ENCODE results near the gene RAB5A. TPM values are rescaled to one million over a fixed set of nuclear protein-coding genes. Genes with fewer than 3 reads are reported as not detected.

RAB5A gene
- total RNA-seq, 1 experiment from 2014 or later: 97.1 TPM

DNA sequence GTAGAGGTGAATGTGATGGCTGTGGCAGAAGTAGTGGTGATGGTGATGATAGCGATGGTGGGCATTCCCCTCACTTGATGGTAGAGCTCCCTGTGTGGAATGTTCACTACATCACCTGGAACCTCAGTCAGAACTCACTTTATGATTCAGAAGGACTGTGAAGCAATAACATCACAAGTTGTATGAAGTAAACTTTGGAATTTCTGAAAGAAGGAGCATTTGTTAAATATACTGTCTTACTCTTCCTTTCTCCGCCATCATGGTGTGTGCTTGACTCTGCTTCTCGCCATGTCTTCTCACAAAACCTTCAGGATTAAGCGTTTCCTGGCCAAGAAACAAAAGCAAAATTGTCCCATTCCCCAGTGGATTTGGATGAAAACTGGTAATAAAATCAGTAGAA, 65.3 kb downstream of the RAB5A start, which contains the start of gene PP2D1 (continued):
- no peak for TF ChIP-seq ZNF317 (CRISPR knock-in tag; IDR thresholded peaks at IDR 0.05; ENCODE audit: borderline replicate concordance, low read depth)
- TF ChIP-seq FOXP4 (CRISPR knock-in tag; IDR thresholded peaks at IDR 0.05): no peak
- TF ChIP-seq GABPB1 (CRISPR knock-in tag; IDR thresholded peaks at IDR 0.05): no peak
- no peak for TF ChIP-seq TCF7 (CRISPR knock-in tag; IDR thresholded peaks at IDR 0.05; ENCODE audit: low read depth)

- Mint-ChIP-seq H3K27ac (no peak overlapping the region), H3K9me3 (no peaks in the 10 kb centered on the region), H3K4me1 (no peaks in the 10 kb centered on the region), H3K27me3 (ENCODE audit: low read depth) (no peaks in the 10 kb centered on the region), H3K4me3 (no peak overlapping the region), H3K36me3 (no peaks in the 10 kb centered on the region)
- ATAC-seq (no peak), DNase-seq (ENCODE audit: low spot score) (no peak)
- ChIA-PET CTCF (no interaction called here), POLR2A (no interaction called here)
- TF ChIP-seq FOXJ3 (CRISPR knock-in tag; IDR thresholded peaks at IDR 0.05; ENCODE audit: borderline replicate concordance) (no peak), KAT7 (CRISPR knock-in tag; IDR thresholded peaks at IDR 0.05; ENCODE audit: borderline replicate concordance) (no peak), EMX1 (CRISPR knock-in tag; IDR thresholded peaks at IDR 0.05) (no peak), TCF7 (CRISPR knock-in tag; IDR thresholded peaks at IDR 0.05; ENCODE audit: low read depth) (no peak), FOXP4 (CRISPR knock-in tag; IDR thresholded peaks at IDR 0.05) (no peak), ARID4B (CRISPR knock-in tag; IDR thresholded peaks at IDR 0.05; ENCODE audit: borderline replicate concordance) (no peak), STAT6 (CRISPR knock-in tag; conservative IDR thresholded peaks at IDR 0.05; ENCODE audit: low read depth) (no peak), CDX4 (CRISPR knock-in tag; IDR thresholded peaks at IDR 0.05; ENCODE audit: borderline replicate concordance) (no peak), ZNF281 (CRISPR knock-in tag; IDR thresholded peaks at IDR 0.05) (no peak), IRF1 (CRISPR knock-in tag; IDR thresholded peaks at IDR 0.05) (no peak), MAX (CRISPR knock-in tag; IDR thresholded peaks at IDR 0.05) (no peak), TEAD1 (CRISPR knock-in tag; IDR thresholded peaks at IDR 0.05) (no peak)
- TF ChIP-seq, protein P1, sequence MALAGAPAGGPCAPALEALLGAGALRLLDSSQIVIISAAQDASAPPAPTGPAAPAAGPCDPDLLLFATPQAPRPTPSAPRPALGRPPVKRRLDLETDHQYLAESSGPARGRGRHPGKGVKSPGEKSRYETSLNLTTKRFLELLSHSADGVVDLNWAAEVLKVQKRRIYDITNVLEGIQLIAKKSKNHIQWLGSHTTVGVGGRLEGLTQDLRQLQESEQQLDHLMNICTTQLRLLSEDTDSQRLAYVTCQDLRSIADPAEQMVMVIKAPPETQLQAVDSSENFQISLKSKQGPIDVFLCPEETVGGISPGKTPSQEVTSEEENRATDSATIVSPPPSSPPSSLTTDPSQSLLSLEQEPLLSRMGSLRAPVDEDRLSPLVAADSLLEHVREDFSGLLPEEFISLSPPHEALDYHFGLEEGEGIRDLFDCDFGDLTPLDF (CRISPR knock-in tag; IDR thresholded peaks at IDR 0.05): no peak
- TF ChIP-seq, protein P2, sequence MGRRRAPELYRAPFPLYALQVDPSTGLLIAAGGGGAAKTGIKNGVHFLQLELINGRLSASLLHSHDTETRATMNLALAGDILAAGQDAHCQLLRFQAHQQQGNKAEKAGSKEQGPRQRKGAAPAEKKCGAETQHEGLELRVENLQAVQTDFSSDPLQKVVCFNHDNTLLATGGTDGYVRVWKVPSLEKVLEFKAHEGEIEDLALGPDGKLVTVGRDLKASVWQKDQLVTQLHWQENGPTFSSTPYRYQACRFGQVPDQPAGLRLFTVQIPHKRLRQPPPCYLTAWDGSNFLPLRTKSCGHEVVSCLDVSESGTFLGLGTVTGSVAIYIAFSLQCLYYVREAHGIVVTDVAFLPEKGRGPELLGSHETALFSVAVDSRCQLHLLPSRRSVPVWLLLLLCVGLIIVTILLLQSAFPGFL (CRISPR knock-in tag; IDR thresholded peaks at IDR 0.05; ENCODE audit: borderline replicate concordance): no peak
Measured at GRCh38 chr3:20013396-20013795, 66.5 kb downstream of the RAB5A start.
